GM21737 (cell line): ENCODE measurements around the gene TBX15.
"Not testable (repeated sequence)": the region's sequence is repeated elsewhere in the genome, so short reads cannot be mapped to it uniquely, and the experiment has no call there.

Experiments used
- ATAC-seq: cut with Tn5 transposase; IDR thresholded peaks from one replicate; pipeline ENCODE4 v1.9.1; 2021; ENCODE audit warnings: mild to moderate bottlenecking, moderate library complexity; ENCODE audit not compliant: unreplicated experiment

Gene TBX15

DNA sequence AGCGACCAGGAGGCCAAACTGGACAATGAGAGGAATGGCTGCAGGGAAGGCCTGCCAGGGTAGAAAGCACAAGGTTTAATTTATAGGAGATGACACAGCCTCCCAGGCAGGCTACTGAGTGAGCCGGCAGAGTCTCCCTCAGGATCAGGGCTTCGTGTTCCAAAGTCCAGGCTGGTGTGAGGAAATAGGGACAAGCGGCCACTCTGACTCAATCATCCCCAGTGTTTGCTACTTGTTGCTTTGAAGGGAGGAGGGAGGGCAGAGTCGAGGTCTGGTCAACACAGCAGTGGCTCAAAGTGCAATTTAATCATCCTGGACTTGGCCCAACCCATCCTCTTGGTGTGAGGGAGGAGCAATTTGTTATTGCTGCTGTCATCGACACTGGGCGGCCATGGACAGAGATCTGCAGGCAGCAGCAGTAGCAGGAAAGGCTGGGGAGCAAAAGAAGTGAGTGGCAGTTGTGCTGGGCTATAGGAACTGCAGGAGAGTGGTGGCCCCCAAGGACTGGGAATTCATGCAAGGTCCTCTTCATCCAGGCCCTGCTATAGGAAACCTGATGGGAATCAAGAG lies 27.5 kb downstream of the TBX15 start:
- ATAC-seq, result no peak

DNA sequence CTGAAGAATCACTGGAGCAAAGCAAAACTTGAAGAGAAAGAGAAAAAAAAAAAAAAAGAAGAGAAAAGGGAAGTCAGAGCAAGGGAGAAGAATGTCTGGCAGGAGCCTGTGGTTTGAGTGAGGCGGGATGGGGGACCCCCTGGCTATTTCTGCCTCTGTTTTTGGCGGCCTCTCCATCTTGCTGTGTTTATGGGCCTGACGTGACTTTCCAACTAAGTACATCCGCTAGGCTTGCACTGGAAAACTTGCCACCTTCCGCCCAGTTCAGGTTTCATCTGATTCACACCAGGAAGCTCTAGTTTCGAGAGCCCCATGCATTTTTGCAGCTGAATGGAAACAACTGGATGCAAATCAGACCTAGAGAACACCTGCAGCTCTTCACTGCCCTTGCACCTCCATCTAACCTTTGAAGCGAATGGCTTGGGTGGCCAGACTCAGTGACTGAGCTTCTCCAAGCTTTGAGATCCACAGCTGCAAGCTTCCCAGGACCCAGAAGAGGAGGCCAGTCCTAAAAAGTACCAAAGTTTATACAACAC lies 28.0 kb downstream of the TBX15 start:
- peak; percentile 82 for ATAC-seq

DNA sequence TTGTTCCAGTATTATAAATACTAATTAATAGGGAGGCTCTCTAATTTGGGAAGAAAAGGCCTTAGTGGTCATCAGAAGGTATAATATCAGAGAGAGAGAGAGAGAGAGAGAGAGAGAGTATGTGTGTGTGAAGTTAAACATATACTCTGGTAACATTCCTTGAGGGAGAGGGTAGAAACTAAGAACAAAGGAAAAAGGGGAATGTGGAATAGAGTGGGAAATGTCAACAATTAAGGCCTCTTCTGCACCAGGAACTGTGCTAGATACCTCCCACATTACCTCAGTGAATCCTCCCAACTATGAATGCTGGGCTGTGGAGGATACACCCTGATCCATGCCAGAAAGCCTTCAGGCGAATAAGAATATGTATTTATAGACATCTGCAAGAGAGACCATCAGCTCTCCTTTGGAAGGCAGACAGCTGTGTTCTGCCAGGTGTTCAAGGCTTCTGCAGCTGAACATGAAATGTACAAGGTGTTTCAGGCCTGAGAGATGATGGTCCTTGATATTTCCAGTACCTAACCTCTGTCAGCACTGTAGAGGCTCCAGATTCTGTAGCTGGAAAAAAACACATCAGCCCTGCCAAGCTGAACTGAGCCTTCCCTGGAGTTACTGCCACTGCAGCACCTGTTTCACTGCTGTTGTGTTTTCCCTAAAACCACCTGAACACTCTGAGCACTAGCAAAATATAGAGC lies 29.1 kb downstream of the TBX15 start:
- no peak for ATAC-seq

DNA sequence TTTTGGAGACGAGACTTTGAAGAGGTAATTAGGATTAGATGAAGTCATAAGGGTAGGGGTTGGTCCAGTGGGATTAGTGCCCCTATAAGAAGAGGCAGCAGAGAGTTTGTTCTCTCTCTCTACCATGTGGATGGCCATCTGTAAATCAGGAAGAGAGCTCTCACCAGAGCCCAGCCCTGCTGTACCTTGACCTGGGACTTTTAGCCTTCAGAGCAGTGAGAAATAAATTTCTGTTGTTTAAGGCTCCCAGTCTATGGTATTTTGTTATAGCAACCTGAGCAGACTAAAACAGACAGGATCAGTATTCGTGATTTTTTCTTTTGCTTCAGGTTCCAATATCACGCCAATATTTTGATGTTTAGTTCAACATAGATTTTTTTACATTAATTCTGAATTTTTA lies 30.0 kb downstream of the TBX15 start:
- no peak for ATAC-seq

DNA sequence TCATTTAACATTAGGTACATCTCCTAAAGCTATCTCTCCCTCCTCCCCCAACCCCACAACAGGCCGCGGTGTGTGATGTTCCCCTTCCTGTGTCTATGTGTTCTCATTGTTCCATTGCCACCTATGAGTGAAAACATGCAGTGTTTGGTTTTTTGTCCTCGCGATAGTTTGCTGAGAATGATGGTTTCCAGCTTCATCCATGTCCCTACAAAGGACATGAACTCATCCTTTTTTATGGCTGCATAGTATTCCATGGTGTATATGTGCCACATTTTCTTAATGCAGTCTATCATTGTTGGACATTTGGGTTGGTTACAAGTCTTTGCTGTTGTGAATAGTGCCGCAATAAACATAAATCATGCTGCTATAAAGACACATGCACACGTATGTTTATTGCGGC lies 30.6 kb downstream of the TBX15 start:
- ATAC-seq, result not testable (repeated sequence)

DNA sequence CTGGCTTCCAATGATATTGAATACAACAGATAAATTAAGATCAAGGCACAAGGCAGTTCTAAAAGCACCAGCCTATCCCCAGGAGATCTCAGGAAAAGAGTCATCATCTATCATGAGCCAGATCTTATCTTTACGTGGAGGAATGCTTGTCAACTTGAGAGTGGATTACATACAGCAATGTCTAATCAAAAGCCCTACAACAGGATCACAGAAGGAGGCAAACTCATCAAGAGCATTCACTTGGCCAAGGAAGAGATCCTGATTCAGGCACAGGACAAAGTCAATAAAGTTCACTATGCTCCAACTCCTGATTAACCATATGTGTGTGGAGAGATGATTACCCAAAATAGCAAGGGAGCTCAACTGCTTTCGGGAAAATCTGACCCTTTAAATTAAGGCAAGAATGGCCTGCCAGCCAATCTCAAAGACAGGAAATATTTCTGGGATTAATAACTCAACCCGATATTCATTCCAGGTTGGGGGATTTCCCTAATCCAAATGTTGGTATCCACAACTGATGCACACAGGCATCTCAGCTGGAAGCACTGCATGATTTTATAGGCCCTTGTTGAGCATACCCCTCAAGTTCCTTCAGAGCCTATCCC lies 33.7 kb downstream of the TBX15 start:
- no peak for ATAC-seq

DNA sequence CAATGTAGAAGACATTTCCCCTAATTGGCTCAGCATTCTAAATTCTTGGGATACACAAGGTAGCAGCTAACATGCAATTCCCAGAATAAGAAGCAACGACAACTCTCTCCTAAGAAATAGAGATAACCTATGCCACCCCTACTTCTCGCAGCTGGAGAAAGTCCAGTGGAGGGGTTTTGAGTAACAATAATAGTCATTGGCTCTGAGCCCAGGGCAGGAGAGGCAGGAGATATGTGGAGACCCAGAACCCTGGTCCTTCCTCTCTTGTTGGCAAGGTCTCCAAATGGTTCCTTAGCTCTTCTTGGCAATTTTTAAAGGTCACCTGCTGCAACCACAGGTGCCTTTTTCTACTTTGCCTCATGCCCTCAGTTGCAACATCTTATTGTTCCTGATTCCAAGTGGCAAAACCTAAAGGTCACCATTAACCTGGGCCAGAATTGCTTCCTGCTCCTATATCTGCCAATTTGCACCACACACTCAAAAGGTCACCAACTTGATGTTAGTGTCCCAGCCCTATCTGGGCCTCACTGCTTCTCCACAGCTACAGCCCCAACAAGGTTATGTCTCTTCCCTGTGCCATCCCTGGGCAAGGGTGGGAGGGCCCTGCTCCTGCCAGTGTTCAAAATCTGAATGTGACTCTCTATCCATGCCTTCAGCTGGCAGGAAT lies 36.7 kb downstream of the TBX15 start:
- ATAC-seq, result no peak

DNA sequence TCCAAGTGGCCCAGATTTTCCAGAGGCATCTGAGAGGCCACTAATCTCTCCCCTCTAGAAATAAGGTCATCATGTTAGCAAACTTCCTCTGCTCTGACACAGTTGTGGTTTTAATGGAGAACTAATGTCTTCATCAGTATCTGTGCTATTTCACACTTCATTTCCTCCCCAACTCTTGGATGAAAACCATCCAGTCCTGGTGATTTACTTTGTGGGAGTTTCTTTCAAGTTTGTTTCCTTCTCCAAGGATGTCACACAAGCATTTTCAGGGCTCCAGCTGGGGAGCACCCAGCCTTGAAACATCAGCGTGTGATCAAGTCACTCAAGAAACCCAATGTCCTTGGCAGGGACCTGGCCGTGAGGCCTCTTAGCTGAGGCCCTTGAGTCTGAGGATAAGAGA lies 38.8 kb downstream of the TBX15 start:
- no peak for ATAC-seq

DNA sequence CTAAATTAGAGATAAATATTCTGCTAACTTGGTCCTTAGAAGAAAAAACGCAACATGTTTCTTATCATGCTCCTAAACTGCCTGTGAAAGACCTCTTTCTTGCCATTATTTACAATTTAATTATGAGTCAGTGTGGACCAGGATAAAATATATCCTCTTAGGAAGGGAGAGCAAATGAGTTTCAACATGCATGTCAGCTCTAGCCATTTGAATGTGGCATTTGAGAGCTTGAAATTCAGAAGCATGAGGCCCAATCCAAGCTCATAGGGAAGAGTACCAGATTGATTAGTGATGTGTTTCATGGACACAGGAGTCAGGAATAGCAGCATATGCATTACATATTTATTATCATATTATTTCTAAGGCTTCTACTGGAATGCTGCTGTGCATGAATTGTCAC lies 39.3 kb downstream of the TBX15 start:
- no peak for ATAC-seq

DNA sequence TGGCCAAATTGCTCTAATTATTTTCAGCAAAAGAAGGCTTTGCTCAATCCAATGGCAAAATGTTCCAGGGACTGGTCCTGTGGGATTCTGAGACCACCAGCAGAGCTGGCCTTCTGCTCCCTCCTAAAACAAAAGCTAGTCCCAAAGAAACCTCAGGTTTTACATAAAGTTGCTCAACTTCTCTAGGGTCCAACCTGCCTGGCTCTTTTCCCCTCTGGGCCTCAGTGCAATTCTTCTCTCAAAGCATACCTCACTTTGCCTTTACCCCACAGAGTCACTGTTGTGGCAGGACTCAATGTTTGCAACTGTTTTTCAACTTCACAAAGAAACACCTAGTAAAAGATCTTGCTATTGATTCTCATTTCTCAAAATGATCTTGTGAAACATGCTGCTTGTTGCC lies 39.8 kb downstream of the TBX15 start:
- ATAC-seq, result no peak

DNA sequence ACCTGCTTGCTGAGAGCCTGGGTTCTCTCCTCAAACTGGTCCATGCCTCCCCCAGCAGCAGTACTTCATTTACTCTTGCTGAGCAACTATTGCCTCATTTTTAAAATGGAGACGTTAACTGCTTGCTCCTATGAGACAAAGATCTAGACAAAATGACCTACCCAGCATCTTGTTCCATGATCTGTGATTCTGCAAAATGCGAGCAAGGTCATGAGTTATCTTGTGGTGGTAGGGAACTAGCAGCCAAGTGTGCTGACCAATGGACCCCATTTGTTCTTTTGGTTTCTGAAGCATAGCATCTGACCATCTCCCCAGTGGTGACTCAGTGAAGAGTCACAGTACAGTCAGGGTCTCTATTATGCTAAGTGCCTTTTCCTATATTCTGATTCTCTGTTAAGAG lies 40.4 kb downstream of the TBX15 start:
- ATAC-seq, result no peak

DNA sequence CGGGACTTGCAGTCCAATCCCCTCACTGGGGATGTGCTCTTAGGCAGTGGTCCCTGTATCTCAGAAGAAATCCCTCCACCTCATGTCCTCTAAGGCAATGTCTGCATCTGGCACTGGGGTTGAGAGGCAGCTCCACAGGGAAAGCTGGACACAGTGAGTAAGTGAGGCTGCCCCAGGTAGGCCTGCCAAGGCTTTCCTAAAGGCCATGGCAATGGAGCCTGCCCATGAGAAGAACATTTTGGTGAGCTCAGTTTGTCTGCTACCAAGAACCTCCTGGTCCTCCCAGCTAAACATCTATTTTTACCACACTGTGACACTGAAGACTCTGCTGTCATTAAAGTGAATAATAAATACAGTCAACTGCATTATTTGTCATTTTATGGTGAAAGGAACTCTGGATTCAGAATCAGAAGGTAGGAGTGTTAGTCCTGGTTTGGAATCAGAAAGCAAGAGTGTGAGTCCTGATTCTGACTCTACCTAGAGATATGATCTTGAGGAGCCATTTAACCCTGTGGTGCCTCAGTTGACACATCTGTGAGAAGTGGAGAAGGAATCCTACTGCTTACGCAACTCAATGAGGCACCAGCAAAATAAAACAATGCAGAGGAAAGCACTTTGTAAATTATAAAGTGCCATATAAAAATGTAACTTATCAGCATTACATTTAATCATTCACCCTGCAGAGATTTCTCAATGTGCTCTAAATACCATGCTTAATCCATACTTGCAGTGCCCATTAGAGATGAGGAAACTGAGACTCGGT lies 41.0 kb downstream of the TBX15 start:
- no peak for ATAC-seq

DNA sequence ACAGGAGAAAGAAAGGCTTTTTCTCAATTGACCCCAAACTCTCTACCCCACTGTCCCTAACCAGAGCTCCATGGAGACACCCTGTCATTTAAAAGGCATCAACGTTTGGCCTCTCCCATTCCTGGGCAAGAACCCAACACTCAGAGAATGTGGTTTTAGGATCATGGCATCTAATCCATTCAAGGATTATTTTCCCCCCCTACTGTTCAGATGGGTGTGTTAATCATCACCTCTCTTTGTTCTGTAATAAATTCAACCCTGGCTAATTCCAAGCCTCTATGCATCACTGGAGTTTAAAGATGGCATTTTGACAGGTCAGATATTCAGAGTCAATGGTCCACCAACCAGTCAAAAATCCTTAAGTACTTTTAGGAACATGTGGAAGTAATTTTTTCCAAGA lies 42.7 kb downstream of the TBX15 start:
- ATAC-seq, result no peak

DNA sequence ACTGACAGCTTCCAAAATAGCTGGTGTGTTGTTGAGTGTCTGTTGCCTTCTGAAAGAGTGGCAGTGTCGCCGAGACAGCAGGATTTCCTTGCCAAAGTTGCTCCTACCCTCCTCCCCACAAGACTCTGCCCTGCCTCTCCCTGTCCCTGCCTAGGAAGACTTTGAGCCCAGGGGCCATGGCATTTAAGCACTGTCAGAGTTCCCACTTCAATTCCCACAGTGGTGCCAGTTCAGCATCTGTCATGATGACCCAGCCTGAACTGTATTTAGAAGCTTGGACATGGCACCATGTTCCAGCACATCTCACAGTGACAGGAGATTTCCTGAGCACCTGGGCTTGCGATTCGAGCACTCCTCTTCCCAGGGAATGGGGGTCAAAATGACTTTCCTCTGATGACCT lies 43.6 kb downstream of the TBX15 start:
- ATAC-seq, result no peak

DNA sequence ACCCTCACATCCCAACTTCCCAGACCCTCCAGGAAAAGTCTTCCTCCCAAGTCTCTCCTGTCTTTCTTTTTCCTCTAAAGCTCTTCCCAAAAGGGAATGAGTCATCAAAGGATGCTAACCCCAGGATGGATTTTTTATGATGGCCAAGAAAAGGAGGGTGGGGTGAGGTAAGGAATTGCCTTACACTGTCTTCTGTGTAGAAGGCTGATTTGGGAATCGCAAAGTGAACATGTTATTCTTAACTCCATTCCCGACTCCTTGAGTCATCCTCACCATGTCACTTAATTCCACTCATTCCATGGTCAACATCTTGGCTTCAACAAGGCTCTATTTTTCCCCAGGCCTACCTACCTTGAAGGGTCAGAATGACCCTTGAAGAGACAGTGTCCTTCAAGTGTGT lies 44.0 kb downstream of the TBX15 start:
- no peak for ATAC-seq

DNA sequence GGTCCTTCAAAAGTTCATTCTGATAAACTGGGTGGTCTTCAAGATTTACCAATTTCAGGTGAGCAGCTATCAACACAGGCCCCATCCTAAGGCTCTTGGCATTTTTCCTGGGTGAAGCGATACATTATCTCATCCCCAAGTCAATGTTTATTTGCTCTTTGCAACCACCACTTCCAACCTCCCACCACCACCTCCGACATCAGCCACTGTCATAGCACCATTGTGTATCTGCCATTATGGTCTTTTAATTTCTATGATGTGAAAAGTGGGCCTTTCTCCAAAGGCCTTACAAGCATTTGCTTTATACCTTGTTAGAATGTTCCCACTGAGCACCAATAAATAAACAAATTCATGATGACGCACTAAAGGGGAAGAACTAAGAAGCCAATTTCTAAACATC lies 47.2 kb downstream of the TBX15 start:
- no peak for ATAC-seq

DNA sequence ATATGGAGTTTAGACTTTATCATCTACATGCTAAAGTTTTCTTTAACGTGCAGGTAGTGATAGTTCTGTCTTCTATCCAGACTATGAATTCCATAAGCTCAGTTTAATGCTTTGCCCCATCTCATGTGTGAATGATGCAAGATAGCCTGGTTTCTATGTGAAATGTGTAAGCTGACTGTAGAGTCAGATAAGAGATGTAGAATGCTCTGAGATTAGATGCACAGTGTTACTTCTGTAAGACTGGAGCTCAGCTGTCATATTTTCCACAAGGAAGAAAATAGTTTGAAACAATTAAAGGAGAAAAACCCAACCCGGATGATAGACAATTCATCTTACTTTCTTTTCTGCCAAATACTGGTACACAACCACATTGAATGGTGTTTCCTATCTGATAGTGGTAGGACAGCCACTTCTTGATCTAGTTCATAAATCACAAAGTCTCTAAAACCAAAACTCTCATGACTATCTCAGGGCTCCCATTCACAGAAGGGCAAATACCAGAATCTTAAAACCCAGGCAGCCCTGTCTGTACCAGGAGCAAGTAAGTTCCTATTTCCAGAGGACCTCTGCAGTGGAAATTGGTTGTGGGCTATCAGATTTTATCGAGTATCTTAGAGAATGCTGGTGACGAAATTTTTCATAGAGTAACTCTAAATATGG lies 50.6 kb downstream of the TBX15 start:
- no peak for ATAC-seq

DNA sequence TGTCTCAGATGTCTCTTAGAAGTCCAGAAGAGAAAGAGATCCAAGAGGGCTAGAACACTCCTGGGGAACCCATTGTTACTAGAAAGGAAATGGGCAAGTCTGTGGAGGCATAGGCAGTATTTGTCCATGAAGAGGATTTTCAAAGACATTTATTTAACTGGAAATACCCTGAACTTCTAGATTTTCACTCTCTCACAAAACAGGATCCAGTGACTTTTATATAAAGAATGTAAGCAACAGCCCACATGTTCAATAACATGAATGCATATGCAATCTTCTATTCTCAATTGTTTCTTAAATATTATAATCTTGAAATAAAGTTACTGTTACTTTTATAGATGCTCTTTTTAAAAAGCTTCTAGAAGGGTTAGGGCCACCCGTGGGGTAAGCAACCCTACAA lies 53.4 kb downstream of the TBX15 start:
- no peak for ATAC-seq

DNA sequence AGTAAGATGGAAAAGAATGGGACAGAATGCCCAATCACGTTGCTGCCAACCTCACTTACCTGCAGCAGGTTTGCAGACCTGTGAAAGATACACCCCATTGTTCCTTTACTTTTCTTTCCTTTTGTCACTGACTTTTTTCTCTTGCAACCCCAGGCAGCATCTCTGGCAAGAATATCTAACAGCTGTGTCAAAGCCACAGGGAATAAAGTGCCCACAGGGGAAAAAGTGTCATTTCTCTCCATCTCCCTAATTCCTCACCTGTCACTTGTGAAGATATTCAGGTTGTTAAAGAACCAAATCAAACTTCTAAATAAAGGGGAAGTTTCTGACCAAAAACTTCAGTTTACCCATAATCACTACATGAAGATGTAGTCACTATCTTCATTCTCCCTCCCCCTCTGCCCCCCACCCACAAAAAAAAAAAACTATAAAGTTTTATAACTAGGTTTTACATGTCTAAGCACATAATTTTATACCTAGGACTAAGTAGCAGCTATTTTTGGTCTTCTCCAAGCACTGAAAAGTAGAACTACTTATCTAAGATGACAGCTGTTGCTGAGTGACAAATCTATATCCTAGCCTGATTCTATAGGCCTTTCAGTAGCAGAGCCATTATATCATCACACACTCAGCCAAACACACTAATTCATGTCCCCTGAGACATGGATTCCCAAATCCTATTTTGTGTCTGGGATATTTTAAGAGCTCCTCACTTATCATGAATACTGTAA lies 54.9 kb downstream of the TBX15 start:
- ATAC-seq, result no peak

DNA sequence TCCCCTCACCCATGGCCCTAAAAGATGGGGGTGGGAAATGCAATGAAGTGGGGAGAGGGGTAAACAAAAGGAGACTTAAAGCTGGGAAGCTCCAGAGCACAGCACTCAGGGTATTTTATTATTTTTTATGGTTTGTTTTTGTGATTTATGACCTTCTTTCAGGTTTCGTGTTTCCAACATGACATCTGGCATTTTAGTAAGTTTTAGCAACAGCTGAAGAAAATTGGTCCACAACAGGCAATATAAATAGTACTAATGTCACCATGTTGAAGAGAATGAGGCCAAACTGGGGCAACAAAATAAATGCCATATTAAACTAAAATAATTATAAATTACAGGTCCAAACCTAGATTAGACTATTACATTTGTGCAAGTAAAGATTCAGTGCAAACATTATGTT lies 56.3 kb downstream of the TBX15 start:
- ATAC-seq, result no peak
